SK-N-MC (cell line): Measurements from ENCODE around the gene NDUFB10.

Source experiments
- EZH2 ChIP-seq: fragments of 200-600 bp; sonication (generic); IDR thresholded peaks from one replicate; pipeline ENCODE4 v1.6.1; 2017; ENCODE audit warnings: antibody characterized with exemption
- FOXP2 ChIP-seq: optimal IDR thresholded peaks from 2 replicates; pipeline ENCODE3; 2011; ENCODE audit warnings: mild to moderate bottlenecking, moderate library complexity; ENCODE audit not compliant: insufficient read depth; ENCODE audit errors: extremely low read length, control extremely low read depth
- POLR2AphosphoS5 ChIP-seq: IDR thresholded peaks from 2 replicates; pipeline ENCODE4 v1.6.1; 2012; ENCODE audit warnings: mild to moderate bottlenecking, low read depth, low read length, borderline replicate concordance

GRCh38 chr16:1978476-1979120 is 19.3 kb downstream of the NDUFB10 start:
- no peak for TF ChIP-seq EZH2
- no peak for TF ChIP-seq POLR2AphosphoS5
- TF ChIP-seq FOXP2 = no peak
